AG09309 (cell line): ENCODE data around the gene MAB21L4.

Experiments
- DNase-seq: peaks from one replicate; pipeline ENCODE4 v3.0.0-alpha.2; 2010; ENCODE audit warnings: low read depth
- H3K4me3 ChIP-seq: 2 replicates; pipeline ENCODE4 v1.5.1; 2011; ENCODE audit warnings: mild to moderate bottlenecking, low read depth, low read length, moderate library complexity; ENCODE audit not compliant: control insufficient read depth
- CTCF ChIP-seq: IDR thresholded peaks from 2 replicates; pipeline ENCODE4 v1.5.1; 2011; ENCODE audit warnings: mild to moderate bottlenecking, low read depth, low read length, inconsistent platforms; ENCODE audit not compliant: insufficient read depth, control insufficient read depth; ENCODE audit errors: missing control alignments

MAB21L4 gene

GRCh38 chr2:240906911-240907590 lies 11.1 kb upstream of the MAB21L4 start:
- no peak for DNase-seq
- no peak overlapping the region for H3K4me3 ChIP-seq
- no peak for TF ChIP-seq CTCF

GRCh38 chr2:240906141-240906910 lies 10.4 kb upstream of the MAB21L4 start, which contains the start of gene CROCC2:
CROCC2 (plus strand) TSS chr2:240906336; CDS start chr2:240906514, 178 bp downstream.
- no peak within 1 kb of the TSS for H3K4me3 ChIP-seq
- TF ChIP-seq CTCF: no peak
- DNase-seq: no peak

GRCh38 chr2:240905176-240905781 lies 9.3 kb upstream of the MAB21L4 start:
- DNase-seq: no peak
- H3K4me3 ChIP-seq: no peak overlapping the region
- TF ChIP-seq CTCF: no peak

GRCh38 chr2:240904216-240905175 lies 8.5 kb upstream of the MAB21L4 start:
- DNase-seq: no peak
- TF ChIP-seq CTCF: no peak
- no peak overlapping the region for H3K4me3 ChIP-seq

- H3K4me3 ChIP-seq: no peak overlapping the region
- no peak for TF ChIP-seq CTCF
- no peak for DNase-seq
Observed at GRCh38 chr2:240903191-240904060, 7.5 kb upstream of the MAB21L4 start.
